ENCODE measurements around the gene SPZ1.

The SPZ1 gene

GRCh38 chr5:80309871-80310665, 9.7 kb upstream of the SPZ1 start:
- TF ChIP-seq CTCF (IDR thresholded peaks at IDR 0.05): no peak

- TF ChIP-seq CTCF (IDR thresholded peaks at IDR 0.05): no peak
Measured at GRCh38 chr5:80315244-80315643, 4.6 kb upstream of the SPZ1 start.

GRCh38 chr5:80318212-80318611, 1.6 kb upstream of the SPZ1 start:
- TF ChIP-seq CTCF (IDR thresholded peaks at IDR 0.05): no peak

- no peak for TF ChIP-seq CTCF (IDR thresholded peaks at IDR 0.05)
Measured at GRCh38 chr5:80324912-80325311, 5.1 kb downstream of the SPZ1 start.

- no peak for TF ChIP-seq CTCF (IDR thresholded peaks at IDR 0.05)
Measured at GRCh38 chr5:80326468-80326867, 6.7 kb downstream of the SPZ1 start.

GRCh38 chr5:80337379-80337778, 17.6 kb downstream of the SPZ1 start:
- TF ChIP-seq CTCF (IDR thresholded peaks at IDR 0.05): no peak

GRCh38 chr5:80339116-80339515, 19.3 kb downstream of the SPZ1 start:
- no peak for TF ChIP-seq CTCF (IDR thresholded peaks at IDR 0.05)

All from LNCAP (cell line).